Epithelial cell of esophagus (primary cell): ENCODE measurements around the gene DICER1.

Experiments used
- DNase-seq: peaks from one replicate; pipeline ENCODE4 v3.0.0; 2010; ENCODE audit warnings: low read depth
- H3K4me3 ChIP-seq: 2 replicates; pipeline ENCODE4 v1.5.1; 2011; ENCODE audit warnings: mild to moderate bottlenecking, low read length, control low read depth
- CTCF ChIP-seq: IDR thresholded peaks from 2 replicates; pipeline ENCODE4 v1.5.1; 2011; ENCODE audit warnings: low read depth, mild to moderate bottlenecking, low read length, control low read depth, inconsistent platforms; ENCODE audit not compliant: insufficient read depth; ENCODE audit errors: missing control alignments

The DICER1 gene

DNA sequence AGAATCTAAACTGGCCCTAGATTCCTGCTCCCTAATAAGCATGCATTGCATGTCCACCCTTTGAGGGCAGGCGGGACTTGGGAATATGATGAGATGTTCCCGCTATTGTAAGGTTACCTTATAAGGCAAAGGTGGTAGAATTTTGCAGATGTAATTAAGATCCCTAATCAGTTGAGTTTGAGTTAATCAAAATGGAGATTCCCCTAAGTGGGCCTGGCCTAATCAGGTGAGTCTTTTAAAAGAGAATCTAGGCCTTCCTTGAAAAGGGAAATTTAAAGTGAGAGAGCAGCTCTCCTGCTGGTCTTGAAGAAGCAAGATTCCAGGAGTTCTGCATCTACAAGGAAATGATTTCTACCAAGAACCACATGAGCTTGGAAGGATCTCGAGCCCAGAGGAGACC, 83.4 kb downstream of the DICER1 start:
- DNase-seq = no peak
- no peak for TF ChIP-seq CTCF
- no peak overlapping the region for H3K4me3 ChIP-seq

DNA sequence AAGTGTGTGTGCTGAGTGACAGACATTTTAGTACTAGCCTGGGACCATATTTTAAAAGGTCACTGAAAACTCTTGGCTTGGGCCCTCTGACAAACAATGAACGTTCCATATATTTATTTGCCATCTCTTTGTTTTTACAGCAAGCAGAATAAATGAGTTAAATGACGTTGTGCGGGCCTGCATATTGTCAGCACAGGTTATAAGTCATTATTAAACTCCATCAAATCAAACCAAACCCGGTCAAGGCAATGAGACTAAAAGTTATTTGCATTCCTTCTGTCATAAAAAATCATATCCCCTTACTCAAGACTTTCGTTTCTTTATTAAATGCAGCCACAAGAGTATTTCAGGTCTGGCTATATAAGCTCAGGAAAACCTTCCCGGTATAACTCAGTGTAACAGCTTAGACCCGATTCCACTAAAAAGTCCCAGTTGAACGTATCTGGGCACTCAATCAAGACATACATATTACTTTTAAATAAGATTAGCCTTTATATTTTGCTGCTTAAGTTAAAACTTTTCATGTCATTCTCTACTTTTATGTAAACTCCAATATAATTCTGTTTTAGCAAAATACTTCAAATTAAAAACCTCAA, 84.9 kb downstream of the DICER1 start:
- H3K4me3 ChIP-seq = no peak overlapping the region
- DNase-seq = no peak
- TF ChIP-seq CTCF = no peak

DNA sequence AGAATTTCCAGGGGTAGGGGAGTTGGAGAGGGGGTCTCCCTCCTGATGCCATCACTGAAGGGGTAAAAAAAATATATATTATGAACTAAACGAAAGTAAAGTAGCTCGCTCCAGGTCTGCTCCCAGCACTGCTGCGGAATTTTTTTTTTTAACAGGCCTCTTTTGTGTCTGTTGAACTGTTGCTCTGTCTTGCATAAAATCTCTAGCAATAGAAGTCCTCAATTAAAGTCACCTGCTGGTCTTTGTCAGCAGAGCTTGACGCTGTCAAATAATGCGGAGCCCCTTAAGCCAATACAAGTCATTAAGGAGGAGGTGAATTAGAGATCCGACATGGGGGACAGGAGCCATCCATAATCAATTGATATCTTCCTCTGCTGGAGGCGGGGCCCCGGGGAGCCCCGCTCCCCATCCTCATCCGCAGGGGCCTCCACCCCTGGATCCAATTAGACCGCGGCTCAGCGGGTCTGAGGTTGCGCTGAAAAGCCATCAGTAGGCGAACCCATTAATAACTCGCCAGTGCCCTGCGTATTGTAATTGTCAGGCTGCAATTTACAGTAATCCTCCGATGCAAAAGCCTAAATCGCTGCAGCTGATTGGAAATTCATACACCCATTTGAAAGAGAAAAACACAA, 85.6 kb downstream of the DICER1 start:
- TF ChIP-seq CTCF = no peak
- no peak for DNase-seq
- H3K4me3 ChIP-seq = no peak overlapping the region

DNA sequence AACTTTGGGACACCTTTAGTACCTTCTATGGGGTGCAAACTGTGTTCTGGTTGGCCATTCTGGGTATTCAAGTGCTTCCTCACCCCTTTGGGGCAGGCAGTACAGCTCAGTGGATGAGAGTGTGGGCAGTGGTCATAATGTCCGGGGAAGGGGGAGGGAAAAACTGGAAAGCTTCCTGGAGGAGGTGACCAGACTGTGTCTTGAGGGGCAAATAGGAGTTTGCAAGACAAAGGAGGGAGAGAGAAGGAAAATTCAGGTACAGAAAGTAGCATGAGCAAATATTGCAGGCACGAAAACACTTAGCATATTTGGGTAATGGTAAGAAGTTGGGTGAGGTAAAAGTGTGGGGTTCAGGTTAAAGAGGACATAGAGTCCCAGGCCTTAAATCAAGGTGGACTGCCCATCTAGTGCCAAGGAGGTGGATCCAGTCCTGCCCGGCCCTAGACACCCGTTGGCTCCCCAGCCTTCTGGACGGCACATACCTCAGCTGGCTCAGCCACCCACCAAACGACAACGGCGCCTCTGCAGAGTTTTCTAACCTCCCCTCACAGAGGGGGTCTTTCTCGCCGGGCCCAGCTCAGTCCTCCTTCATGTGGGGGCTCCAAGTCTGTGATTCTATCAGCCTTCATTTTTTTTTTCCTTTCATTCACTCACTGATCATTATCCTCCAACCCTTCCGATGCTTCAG, 86.4 kb downstream of the DICER1 start:
- TF ChIP-seq CTCF = no peak
- no peak for DNase-seq
- no peak overlapping the region for H3K4me3 ChIP-seq

- TF ChIP-seq CTCF = no peak
- H3K4me3 ChIP-seq = no peak overlapping the region
- DNase-seq = no peak
Observed at GRCh38 chr14:95069547-95069946, 87.8 kb downstream of the DICER1 start.

DNA sequence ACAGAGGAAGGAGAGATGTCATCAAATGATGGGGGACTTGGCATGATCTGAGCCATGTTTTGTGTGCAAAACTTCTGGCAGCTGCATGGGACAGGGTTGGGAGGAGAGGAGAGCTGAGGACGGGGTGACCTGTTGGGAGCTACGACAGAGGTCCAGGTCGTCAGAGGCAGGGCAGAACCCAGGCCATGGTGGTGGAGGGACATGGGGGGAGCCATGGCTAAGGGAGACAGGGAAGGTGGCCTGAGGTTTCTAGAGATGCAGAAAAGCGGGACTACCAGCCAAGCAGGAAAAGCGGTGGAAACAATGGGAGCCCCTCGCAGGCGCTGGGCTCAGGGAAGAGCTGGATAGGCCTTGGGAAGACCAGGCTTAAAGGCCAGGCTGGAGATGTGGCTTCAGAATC, 88.3 kb downstream of the DICER1 start:
- no peak overlapping the region for H3K4me3 ChIP-seq
- no peak for TF ChIP-seq CTCF
- DNase-seq = no peak

GRCh38 chr14:95068521-95068920, 88.8 kb downstream of the DICER1 start:
- no peak for TF ChIP-seq CTCF
- no peak overlapping the region for H3K4me3 ChIP-seq
- DNase-seq = no peak
